Colonic mucosa (tissue), 4 donors: ENCODE results near the gene P2RY2. TPM values are rescaled to one million over a fixed set of nuclear protein-coding genes. Genes with fewer than 3 reads are reported as not detected.

Source experiments
- DNase-seq: peaks from one replicate; pipeline ENCODE4 v3.0.0-alpha.2; 2020
- H3K27ac ChIP-seq: fragments of 200-600 bp; one replicate; pipeline ENCODE4 v1.8.0; 2021
- H3K27me3 ChIP-seq: fragments of 200-600 bp; one replicate; pipeline ENCODE4 v1.8.0; 2021
- H3K36me3 ChIP-seq: fragments of 200-600 bp; one replicate; pipeline ENCODE4 v1.8.0; 2021
- H3K4me1 ChIP-seq: fragments of 200-600 bp; one replicate; pipeline ENCODE4 v1.8.0; 2021; ENCODE audit warnings: mild to moderate bottlenecking
- H3K4me3 ChIP-seq: fragments of 200-600 bp; one replicate; pipeline ENCODE4 v1.8.0; 2021
- H3K9ac ChIP-seq, 2 donors: one replicate each; pipeline ENCODE4 v1.7.0; 2013; ENCODE audit warnings: control low read depth in 2 of 2, low read depth in 2 of 2, low read length in 2 of 2
- H3K9me3 ChIP-seq: fragments of 200-600 bp; one replicate; pipeline ENCODE4 v1.8.0; 2021
- intact Hi-C: fragments of 100-400 bp; cut with DNase I; formaldehyde crosslinking; loops from one replicate; pipeline ENCODE4 v1.14.1; 2022
- total RNA-seq, 2 donors: library from RNA; stranded (reverse); fragmentation: NEBNext Ultra II Directional in 1 of 2; extraction: Animal tissue kit (Norgen Biotek cat#: 25700) in 1 of 2; gene quantifications; one replicate each; pipeline ENCODE4 v1.2.1, GENCODE V29; 2021
- TF ChIP-seq, protein P1 (sequence below): fragments of 200-600 bp; IDR thresholded peaks from one replicate; pipeline ENCODE4 v1.8.0; 2022; ENCODE audit warnings: antibody characterized with exemption, mild to moderate bottlenecking
- donor health status: healthy.
- donor health status: DM: no; HTN: no; CAD: no.
- donor health status: DM: no; HTN: no; CAD: no.

P2RY2 gene
- total RNA-seq, 2 donors from 2014 or later = 17.6 to 27.4 TPM

DNA sequence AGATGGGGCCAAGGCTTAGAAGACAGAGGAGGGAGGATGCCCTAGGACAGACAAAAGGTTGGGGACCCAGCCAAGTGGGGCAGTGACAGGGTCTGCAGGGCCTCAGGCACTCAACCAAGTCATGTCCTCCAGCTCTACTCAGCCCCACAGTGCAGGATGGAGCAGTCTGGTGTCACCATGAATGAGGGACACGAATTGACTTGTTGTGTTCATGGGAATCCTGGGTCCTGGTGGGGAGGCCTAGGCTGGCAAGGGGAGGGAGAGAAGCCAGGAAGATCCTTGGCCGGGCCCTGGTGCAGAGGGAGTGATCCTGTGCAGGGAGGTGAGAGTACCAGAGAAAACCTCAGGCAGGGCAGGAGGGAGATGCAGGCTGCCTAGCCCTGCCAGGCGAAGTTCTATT is 66.0 kb downstream of the P2RY2 start:
- DNase-seq = no peak
- intact Hi-C loops = loop anchor here (10.0 kb wide), 1 partner anchor 49 kb away; no protein-coding TSS in a partner anchor
- no peaks in the 10 kb centered on the region for H3K9me3 ChIP-seq
- H3K9ac ChIP-seq = no peak overlapping the region
- H3K4me1 ChIP-seq = peaks cover 3% of the 10 kb centered on the region
- TF ChIP-seq, protein P1, sequence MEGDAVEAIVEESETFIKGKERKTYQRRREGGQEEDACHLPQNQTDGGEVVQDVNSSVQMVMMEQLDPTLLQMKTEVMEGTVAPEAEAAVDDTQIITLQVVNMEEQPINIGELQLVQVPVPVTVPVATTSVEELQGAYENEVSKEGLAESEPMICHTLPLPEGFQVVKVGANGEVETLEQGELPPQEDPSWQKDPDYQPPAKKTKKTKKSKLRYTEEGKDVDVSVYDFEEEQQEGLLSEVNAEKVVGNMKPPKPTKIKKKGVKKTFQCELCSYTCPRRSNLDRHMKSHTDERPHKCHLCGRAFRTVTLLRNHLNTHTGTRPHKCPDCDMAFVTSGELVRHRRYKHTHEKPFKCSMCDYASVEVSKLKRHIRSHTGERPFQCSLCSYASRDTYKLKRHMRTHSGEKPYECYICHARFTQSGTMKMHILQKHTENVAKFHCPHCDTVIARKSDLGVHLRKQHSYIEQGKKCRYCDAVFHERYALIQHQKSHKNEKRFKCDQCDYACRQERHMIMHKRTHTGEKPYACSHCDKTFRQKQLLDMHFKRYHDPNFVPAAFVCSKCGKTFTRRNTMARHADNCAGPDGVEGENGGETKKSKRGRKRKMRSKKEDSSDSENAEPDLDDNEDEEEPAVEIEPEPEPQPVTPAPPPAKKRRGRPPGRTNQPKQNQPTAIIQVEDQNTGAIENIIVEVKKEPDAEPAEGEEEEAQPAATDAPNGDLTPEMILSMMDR = no peak
- no peak overlapping the region for H3K4me3 ChIP-seq
- no peak overlapping the region for H3K27ac ChIP-seq
- H3K27me3 ChIP-seq = no peaks in the 10 kb centered on the region
- H3K36me3 ChIP-seq = no peaks in the 10 kb centered on the region

DNA sequence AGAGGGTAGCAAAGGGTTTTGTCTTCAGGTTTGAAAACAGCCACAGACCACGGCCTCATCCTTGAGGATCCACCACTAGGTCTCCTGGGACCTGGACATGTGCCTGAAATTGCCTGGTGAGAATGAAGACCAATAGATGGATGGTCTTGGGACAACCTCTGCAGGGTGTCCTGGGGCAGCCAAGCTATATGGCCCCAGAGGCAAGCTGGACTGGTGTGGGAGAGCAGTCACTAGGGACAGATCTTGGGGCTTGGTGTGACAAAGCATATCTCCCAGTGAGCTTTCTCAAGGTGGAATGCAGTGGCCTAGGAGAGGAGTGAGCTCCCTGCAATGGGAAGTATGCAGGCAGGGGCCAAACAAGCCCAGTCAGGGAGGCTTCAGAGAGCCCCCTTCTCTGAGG is 67.6 kb downstream of the P2RY2 start:
- H3K4me1 ChIP-seq = peaks cover 5% of the 10 kb centered on the region
- H3K9ac ChIP-seq = no peak overlapping the region
- no peaks in the 10 kb centered on the region for H3K36me3 ChIP-seq
- no peak overlapping the region for H3K4me3 ChIP-seq
- no peaks in the 10 kb centered on the region for H3K9me3 ChIP-seq
- TF ChIP-seq, protein P1 = no peak
- intact Hi-C loops = loop anchor here (5.0 to 10.0 kb wide), 2 partner anchors 51 to 453 kb away; no protein-coding TSS in a partner anchor
- no peak overlapping the region for H3K27ac ChIP-seq
- H3K27me3 ChIP-seq = no peaks in the 10 kb centered on the region
- no peak for DNase-seq

Other genes starting within 250 kb of the P2RY2 start
- 10 to 100 TPM; 12.1 to 20.9 TPM for gene FCHSD2, start 76.0 kb upstream of the P2RY2 start, total RNA-seq
- gene P2RY6, start 54.1 kb downstream of the P2RY2 start, total RNA-seq = 1 to 10 TPM in 1 of 2 donors, under 1 TPM in 1; 0.91 to 1.4 TPM
- gene ARHGEF17, start 90.0 kb downstream of the P2RY2 start, total RNA-seq = 10 to 100 TPM in 1 of 2 donors, 1 to 10 TPM in 1; 8.6 to 13.4 TPM
- gene RELT, start 158.1 kb downstream of the P2RY2 start, total RNA-seq = 1 to 10 TPM; 4.0 to 7.1 TPM